LNCaP clone FGC (cell line): ENCODE data around the gene TIMM13.

Experiments used
- DNase-seq: peaks from one replicate; pipeline ENCODE4 v3.0.0-alpha.2; 2011; ENCODE audit warnings: low read depth
- H3K4me3 ChIP-seq: 2 replicates; pipeline ENCODE4 v1.5.1; 2011; ENCODE audit warnings: mild to moderate bottlenecking, low read depth, low read length, control low read depth
- TF ChIP-seq, protein P1 (sequence below): IDR thresholded peaks from 2 replicates; pipeline ENCODE4 v1.5.1; 2012; ENCODE audit warnings: mild to moderate bottlenecking; ENCODE audit not compliant: control insufficient read depth, insufficient read depth; ENCODE audit errors: extremely low read depth

Gene TIMM13

GRCh38 chr19:2434721-2435265, 7.4 kb upstream of the TIMM13 start:
- TF ChIP-seq, protein P1, sequence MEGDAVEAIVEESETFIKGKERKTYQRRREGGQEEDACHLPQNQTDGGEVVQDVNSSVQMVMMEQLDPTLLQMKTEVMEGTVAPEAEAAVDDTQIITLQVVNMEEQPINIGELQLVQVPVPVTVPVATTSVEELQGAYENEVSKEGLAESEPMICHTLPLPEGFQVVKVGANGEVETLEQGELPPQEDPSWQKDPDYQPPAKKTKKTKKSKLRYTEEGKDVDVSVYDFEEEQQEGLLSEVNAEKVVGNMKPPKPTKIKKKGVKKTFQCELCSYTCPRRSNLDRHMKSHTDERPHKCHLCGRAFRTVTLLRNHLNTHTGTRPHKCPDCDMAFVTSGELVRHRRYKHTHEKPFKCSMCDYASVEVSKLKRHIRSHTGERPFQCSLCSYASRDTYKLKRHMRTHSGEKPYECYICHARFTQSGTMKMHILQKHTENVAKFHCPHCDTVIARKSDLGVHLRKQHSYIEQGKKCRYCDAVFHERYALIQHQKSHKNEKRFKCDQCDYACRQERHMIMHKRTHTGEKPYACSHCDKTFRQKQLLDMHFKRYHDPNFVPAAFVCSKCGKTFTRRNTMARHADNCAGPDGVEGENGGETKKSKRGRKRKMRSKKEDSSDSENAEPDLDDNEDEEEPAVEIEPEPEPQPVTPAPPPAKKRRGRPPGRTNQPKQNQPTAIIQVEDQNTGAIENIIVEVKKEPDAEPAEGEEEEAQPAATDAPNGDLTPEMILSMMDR, result no peak
- no peak for DNase-seq
- no peak overlapping the region for H3K4me3 ChIP-seq

DNA sequence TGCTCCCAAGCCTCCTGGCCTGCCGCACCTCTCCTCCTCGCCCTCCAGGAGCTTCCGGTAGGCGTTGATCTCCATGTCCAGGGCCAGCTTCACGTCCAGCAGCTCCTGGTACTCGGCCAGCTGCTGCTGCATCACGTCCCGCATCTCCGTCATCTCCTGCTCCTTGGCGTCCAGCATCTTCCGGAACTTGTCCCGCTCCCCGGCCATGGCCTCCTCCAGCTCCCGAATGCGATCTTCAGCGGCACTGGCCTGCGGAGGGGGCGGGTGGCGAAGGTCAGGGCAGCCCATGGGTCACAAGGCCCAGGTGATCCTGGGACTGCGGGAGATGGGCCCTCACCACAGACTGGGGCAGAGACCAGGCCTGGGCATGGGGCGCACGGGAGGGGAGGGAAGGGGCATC, 6.9 kb upstream of the TIMM13 start:
- no peak for DNase-seq
- H3K4me3 ChIP-seq, result no peak overlapping the region
- TF ChIP-seq, protein P1, result no peak

GRCh38 chr19:2433854-2434253, 6.5 kb upstream of the TIMM13 start:
- no peak overlapping the region for H3K4me3 ChIP-seq
- TF ChIP-seq, protein P1, result no peak
- no peak for DNase-seq

GRCh38 chr19:2432131-2432848, 4.9 kb upstream of the TIMM13 start:
- TF ChIP-seq, protein P1, result no peak
- no peak for DNase-seq
- no peak overlapping the region for H3K4me3 ChIP-seq

DNA sequence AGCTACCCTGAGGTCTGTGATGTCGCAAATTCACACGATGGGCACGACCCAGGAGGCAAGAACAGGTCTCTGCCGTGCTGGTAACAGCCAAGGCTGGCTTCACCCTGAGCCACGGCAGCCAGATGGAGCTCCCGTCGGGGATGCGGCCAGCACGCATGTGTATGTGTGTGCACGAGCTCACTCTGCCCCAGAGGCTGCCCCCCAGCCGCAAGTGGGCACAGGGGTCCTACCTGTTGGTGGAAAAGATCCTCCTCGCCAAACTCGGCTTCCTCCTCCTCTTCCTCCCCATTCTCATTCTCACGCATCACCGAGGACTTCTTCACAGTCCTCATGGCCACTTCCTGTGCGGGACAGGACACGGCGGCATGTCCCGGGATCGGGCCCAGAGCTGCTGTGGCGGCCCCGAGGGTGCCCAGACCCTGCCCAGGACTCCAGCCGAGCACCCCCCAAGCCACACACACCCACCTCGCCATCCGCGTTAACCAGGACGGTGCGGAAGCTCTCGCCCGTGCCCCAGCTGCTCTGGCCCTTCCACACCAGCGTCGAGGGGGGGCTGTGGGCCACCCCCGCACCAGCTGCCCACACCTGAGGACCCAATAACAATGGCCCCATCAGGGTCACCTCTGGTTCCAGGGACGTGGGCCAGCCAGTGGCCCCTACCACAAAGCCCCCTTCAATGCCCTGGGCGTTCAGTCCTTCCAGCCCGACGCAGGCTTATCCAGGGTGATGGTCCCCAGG, 4.1 kb upstream of the TIMM13 start:
- H3K4me3 ChIP-seq, result no peak overlapping the region
- DNase-seq, result no peak
- TF ChIP-seq, protein P1, result no peak

GRCh38 chr19:2429917-2430535, 2.6 kb upstream of the TIMM13 start:
- TF ChIP-seq, protein P1, result no peak
- no peak overlapping the region for H3K4me3 ChIP-seq
- no peak for DNase-seq
